Measurements from ENCODE around the gene KCNQ5. TPM values are rescaled to one million over a fixed set of nuclear protein-coding genes. Genes with fewer than 3 reads are reported as not detected.

The KCNQ5 gene
- polyA plus RNA-seq, 3 donors = not detected

DNA sequence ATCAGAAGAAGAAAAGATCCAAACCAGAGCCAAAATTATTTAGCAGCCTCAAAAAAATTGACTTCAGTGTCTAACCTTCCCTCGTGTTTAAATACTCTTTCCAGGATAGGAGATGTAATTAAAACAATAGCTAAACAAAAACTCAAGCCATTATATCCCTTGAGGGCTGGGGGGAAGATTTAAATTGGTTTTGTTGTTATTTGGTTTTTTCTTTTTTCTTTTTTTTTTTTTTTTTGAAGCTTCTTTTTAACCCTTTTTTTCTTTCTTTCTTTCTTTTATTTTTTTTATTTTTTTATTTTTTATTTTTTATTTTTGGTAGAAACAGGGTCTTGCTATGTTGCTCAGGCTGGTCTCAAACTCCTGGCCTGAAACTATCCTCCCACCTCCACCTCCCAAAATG is 334.4 kb downstream of the KCNQ5 start:
- Histone ChIP-seq H2AFZ (ENCODE audit: insufficient read depth, low read depth, low read length, poor library complexity, severe bottlenecking) (peak overlapping the region; percentile 40), H3K4me2 (replicated peaks; ENCODE audit: extremely low read depth, low read length, poor library complexity, severe bottlenecking) (no peak overlapping the region), H3K27ac (ENCODE audit: low read depth in 1 of 2, low read length in 2 of 2) (no peak overlapping the region), H3K79me2 (ENCODE audit: insufficient read depth, low read length) (no peaks in the 10 kb centered on the region), H3K9me3 (replicated peaks in 1 of 2; ENCODE audit: control insufficient read depth in 1 of 2, insufficient read depth in 1 of 2, low read length in 2 of 2) (no peaks in the 10 kb centered on the region), H3K4me3 (replicated peaks in 1 of 3; ENCODE audit: low read depth in 2 of 3, low read length in 3 of 3) (no peak overlapping the region), H4K20me1 (ENCODE audit: insufficient read depth, low read length) (no peaks in the 10 kb centered on the region), H3K36me3 (replicated peaks in 1 of 2; ENCODE audit: control insufficient read depth in 1 of 2, insufficient read depth in 2 of 2, low read length in 2 of 2) (no peaks in the 10 kb centered on the region), H3K27me3 (ENCODE audit: control insufficient read depth in 2 of 2, insufficient read depth in 2 of 2, low read length in 2 of 2) (no peaks in the 10 kb centered on the region), H3K9ac (ENCODE audit: insufficient read depth, low read length, poor library complexity, severe bottlenecking) (peak overlapping the region; percentile 30), H3K4me1 (ENCODE audit: control insufficient read depth in 1 of 2, insufficient read depth in 2 of 2, low read length in 2 of 2) (no peaks in the 10 kb centered on the region)
- peaks cover 0 to 2% (median 0%) of the 10 kb centered on the region in 7 donors for H3K9me3 Mint-ChIP-seq
- TF ChIP-seq CTCF (IDR thresholded peaks at IDR 0.05) = no peak
- H3K4me1 Mint-ChIP-seq = peaks cover 14% of the 10 kb centered on the region
- intact Hi-C loops (cut with micrococcal nuclease) = no loop called here
- H3K27ac Mint-ChIP-seq = no peak overlapping the region
- H3K27me3 Mint-ChIP-seq (ENCODE audit: low read depth in 3 of 3) = no peaks in the 10 kb centered on the region
- DNase-seq = no peak
- no peak overlapping the region for H3K4me3 Mint-ChIP-seq
- WGBS (ENCODE audit: insufficient coverage) = no CpG with 5 or more reads among the region's 1 CpG
- no peaks in the 10 kb centered on the region for H3K36me3 Mint-ChIP-seq

DNA sequence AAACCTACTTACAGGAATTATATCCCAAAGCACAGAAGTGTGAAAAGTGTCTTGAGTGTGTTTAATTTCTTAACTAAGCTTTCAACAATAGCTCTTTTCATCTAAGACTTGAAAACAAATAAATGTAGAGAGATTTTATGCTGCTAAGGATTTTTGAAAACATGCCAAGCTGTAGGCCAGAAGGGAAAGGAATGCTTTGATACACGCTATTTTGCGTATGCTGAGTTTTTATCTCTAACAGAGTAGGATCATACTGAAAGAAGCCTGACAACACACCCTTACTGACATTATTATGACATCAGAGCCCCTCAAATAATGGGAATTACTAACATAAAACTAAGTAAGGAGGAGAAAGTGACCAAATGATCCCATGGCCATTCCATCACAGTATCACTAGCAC is 338.0 kb downstream of the KCNQ5 start:
- intact Hi-C loops (cut with micrococcal nuclease) = no loop called here
- H3K36me3 ChIP-seq (replicated peaks in 1 of 2; ENCODE audit: control insufficient read depth in 1 of 2, insufficient read depth in 2 of 2, low read length in 2 of 2) = no peaks in the 10 kb centered on the region
- H3K4me1 Mint-ChIP-seq = peaks cover 9% of the 10 kb centered on the region
- no peak overlapping the region for H3K4me3 ChIP-seq (replicated peaks in 1 of 3; ENCODE audit: low read depth in 2 of 3, low read length in 3 of 3)
- H3K4me2 ChIP-seq (replicated peaks; ENCODE audit: extremely low read depth, low read length, poor library complexity, severe bottlenecking) = no peak overlapping the region
- no CpG with 5 or more reads among the region's 2 CpGs for WGBS (ENCODE audit: insufficient coverage)
- H4K20me1 ChIP-seq (ENCODE audit: insufficient read depth, low read length) = no peaks in the 10 kb centered on the region
- H3K9me3 Mint-ChIP-seq = peaks cover 0 to 5% (median 0%) of the 10 kb centered on the region in 7 donors
- no peaks in the 10 kb centered on the region for H3K27me3 ChIP-seq (ENCODE audit: control insufficient read depth in 2 of 2, insufficient read depth in 2 of 2, low read length in 2 of 2)
- H3K27me3 Mint-ChIP-seq (ENCODE audit: low read depth in 3 of 3) = no peaks in the 10 kb centered on the region
- no peak overlapping the region for H3K27ac ChIP-seq (ENCODE audit: low read depth in 1 of 2, low read length in 2 of 2)
- H3K36me3 Mint-ChIP-seq = no peaks in the 10 kb centered on the region
- H2AFZ ChIP-seq (ENCODE audit: insufficient read depth, low read depth, low read length, poor library complexity, severe bottlenecking) = no peak overlapping the region
- H3K27ac Mint-ChIP-seq = no peak overlapping the region
- no peak for TF ChIP-seq CTCF (IDR thresholded peaks at IDR 0.05)
- no peaks in the 10 kb centered on the region for H3K4me1 ChIP-seq (ENCODE audit: control insufficient read depth in 1 of 2, insufficient read depth in 2 of 2, low read length in 2 of 2)
- no peak overlapping the region for H3K9ac ChIP-seq (ENCODE audit: insufficient read depth, low read length, poor library complexity, severe bottlenecking)
- no peak for DNase-seq
- no peak overlapping the region for H3K4me3 Mint-ChIP-seq
- no peaks in the 10 kb centered on the region for H3K79me2 ChIP-seq (ENCODE audit: insufficient read depth, low read length)
- H3K9me3 ChIP-seq (replicated peaks in 1 of 2; ENCODE audit: control insufficient read depth in 1 of 2, insufficient read depth in 1 of 2, low read length in 2 of 2) = no peaks in the 10 kb centered on the region

Measured in CD14-positive monocyte (primary cell).